D721Med (cell line): ENCODE data around the gene ZEB2.

Experiments used
- DNase-seq: peaks from one replicate; pipeline ENCODE4 v3.0.0; 2011; ENCODE audit warnings: low spot score; ENCODE audit not compliant: insufficient read length
- FAIRE-seq: peaks from 2 replicates; lab custom pipeline; 2011; peaks lifted over from hg19 to GRCh38; lab: Jason Lieb, UNC
- CTCF ChIP-seq: IDR thresholded peaks from 2 replicates; pipeline ENCODE4 v1.5.1; 2012; ENCODE audit warnings: mild to moderate bottlenecking, control low read depth; ENCODE audit not compliant: insufficient read depth; ENCODE audit errors: missing control alignments

Gene ZEB2

DNA sequence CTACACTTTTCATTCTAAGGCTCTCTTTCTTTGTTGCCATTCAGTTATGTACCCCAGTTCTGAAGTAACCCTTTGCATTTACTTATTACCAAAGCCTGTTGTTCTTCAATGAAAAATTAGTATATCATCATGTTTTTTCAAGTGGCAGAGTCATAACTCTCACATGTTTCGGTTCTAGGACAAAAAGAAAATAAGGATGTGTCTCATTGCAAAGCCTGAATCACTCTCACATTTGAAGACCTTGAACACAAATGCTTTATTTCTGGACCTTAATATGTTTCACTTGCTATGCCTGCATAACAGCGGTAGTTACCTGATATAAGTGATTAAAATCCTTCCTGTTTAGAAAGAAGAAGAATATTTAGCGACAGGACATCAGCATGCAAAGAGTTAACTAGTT, 49.1 kb downstream of the ZEB2 start:
- DNase-seq: no peak
- no peak for FAIRE-seq
- TF ChIP-seq CTCF: no peak

DNA sequence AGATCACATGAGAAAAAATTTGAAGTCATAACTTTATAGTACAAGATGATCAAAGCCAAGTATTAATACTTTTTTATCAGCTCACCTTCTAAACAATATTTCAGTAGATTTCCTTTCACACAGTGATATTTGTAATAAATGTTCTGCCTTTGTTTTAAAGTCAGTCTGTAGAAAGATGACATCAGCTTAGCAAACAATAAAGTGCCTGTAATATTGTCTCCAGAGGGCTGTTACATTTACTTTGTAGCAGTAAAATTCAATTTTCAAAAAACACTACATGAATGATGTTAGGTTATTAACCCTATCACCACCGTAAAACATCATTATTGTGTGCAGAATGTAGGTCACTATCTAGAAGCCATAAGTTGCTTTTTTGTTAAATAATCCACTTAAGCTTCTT, 49.6 kb downstream of the ZEB2 start:
- DNase-seq (no peak), FAIRE-seq (no peak)
- TF ChIP-seq CTCF: no peak

- FAIRE-seq: no peak
- DNase-seq: no peak
- no peak for TF ChIP-seq CTCF
Observed at GRCh38 chr2:144469798-144470197, 50.1 kb downstream of the ZEB2 start.

- DNase-seq (no peak), FAIRE-seq (no peak)
- no peak for TF ChIP-seq CTCF
Observed at GRCh38 chr2:144468823-144469595, 50.9 kb downstream of the ZEB2 start.

- TF ChIP-seq CTCF: no peak
- FAIRE-seq: no peak
Observed at GRCh38 chr2:144467502-144468137, 52.3 kb downstream of the ZEB2 start.

GRCh38 chr2:144466637-144467036, 53.3 kb downstream of the ZEB2 start:
- no peak for DNase-seq
- no peak for FAIRE-seq
- TF ChIP-seq CTCF: no peak

More at GRCh38 chr2:144467502-144468137, 52.3 kb downstream of the ZEB2 start:
- no peak for DNase-seq

DNA sequence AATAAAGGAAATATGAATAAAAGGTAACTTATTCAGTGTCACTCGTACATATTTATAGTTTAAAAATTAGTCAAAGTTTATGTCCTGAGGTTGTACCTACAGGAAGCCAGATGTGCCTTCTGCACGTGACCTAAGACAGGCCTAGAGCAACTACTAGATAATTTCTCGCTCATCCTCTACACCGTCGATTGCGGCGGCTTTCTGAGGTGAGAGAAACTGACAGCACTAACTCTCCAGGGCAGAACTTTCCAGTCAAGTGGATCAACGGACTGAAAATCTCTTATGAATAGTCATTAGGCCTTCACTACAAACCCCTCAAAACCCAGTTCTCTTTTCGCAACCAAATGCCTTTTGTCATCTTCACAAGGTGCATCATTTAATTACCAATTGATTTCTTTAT, 54.2 kb downstream of the ZEB2 start:
- no peak for DNase-seq
- no peak for FAIRE-seq
- TF ChIP-seq CTCF: no peak
